ENCODE results near the gene F5. TPM values are rescaled to one million over a fixed set of nuclear protein-coding genes. Genes with fewer than 3 reads are reported as not detected.

The F5 gene
- total and polyA plus RNA-seq, 9 of the 15 experiments (the other 6 are each of a cell fraction or from before 2014, with no cell fraction given), result 0.03 to 0.13 TPM; not detected in 7

- TF ChIP-seq FOXM1 (IDR thresholded peaks at IDR 0.05; ENCODE audit: low read depth) (peak; percentile 25; the same call in 1 of the 2 replicates), FOXM1 (CRISPR knock-in tag; IDR thresholded peaks at IDR 0.05; ENCODE audit: low read depth) (peak; percentile 79; the same call in 1 of the 2 replicates), SMAD2 (IDR thresholded peaks at IDR 0.05; ENCODE audit: low read depth, low read length) (no peak), RHOXF2B (CRISPR knock-in tag; conservative IDR thresholded peaks at IDR 0.05) (no peak), TCF7 (IDR thresholded peaks at IDR 0.05; ENCODE audit: borderline replicate concordance) (peak; percentile 74; the same call in 1 of the 2 replicates), CC2D1A (IDR thresholded peaks at IDR 0.05) (no peak), FOXP1 (CRISPR knock-in tag; IDR thresholded peaks at IDR 0.05) (no peak; the same call in none of the 2 replicates), POLR2A (conservative IDR thresholded peaks at IDR 0.05) (peak; percentile 96), SPI1 (IDR thresholded peaks at IDR 0.05; ENCODE audit: borderline replicate concordance, low read depth, low read length) (no peak), PURB (CRISPR knock-in tag; IDR thresholded peaks at IDR 0.05; ENCODE audit: low read depth) (no peak), ZNF766 (CRISPR knock-in tag; conservative IDR thresholded peaks at IDR 0.05) (no peak; the same call in 1 of the 2 replicates), E2F8 (IDR thresholded peaks at IDR 0.05; ENCODE audit: low read depth, partially characterized antibody) (no peak), SRSF3 (IDR thresholded peaks at IDR 0.05; ENCODE audit: insufficient read depth, low read length) (no peak), XRCC4 (IDR thresholded peaks at IDR 0.05; ENCODE audit: extremely low read depth, insufficient read depth, insufficient read length) (no peak), TAF9B (IDR thresholded peaks at IDR 0.05; ENCODE audit: partially characterized antibody) (peak; percentile 89), ZNF277 (CRISPR knock-in tag; IDR thresholded peaks at IDR 0.05; ENCODE audit: borderline replicate concordance) (no peak), ZNF354B (CRISPR knock-in tag; IDR thresholded peaks at IDR 0.05) (no peak), NFE2 (IDR thresholded peaks at IDR 0.05; ENCODE audit: low read depth) (no peak), PRDM10 (IDR thresholded peaks at IDR 0.05; ENCODE audit: partially characterized antibody) (peak; percentile 99), STAT5B (CRISPR knock-in tag; IDR thresholded peaks at IDR 0.05) (no peak)
Observed at GRCh38 chr1:169485431-169486280, 100.6 kb downstream of the F5 start, which contains the start of gene SLC19A2 (continued).
